Activated effector memory CD4-positive, alpha-beta T cell treated with anti-CD3 and anti-CD28 coated beads, Interleukin-2, amount 50 U/mL, for 16 hours (primary cell): ENCODE data around the gene DNAAF8.

Source experiments
- DNase-seq: peaks from one replicate; pipeline ENCODE4 v3.0.0-alpha.2; 2020

Gene DNAAF8

DNA sequence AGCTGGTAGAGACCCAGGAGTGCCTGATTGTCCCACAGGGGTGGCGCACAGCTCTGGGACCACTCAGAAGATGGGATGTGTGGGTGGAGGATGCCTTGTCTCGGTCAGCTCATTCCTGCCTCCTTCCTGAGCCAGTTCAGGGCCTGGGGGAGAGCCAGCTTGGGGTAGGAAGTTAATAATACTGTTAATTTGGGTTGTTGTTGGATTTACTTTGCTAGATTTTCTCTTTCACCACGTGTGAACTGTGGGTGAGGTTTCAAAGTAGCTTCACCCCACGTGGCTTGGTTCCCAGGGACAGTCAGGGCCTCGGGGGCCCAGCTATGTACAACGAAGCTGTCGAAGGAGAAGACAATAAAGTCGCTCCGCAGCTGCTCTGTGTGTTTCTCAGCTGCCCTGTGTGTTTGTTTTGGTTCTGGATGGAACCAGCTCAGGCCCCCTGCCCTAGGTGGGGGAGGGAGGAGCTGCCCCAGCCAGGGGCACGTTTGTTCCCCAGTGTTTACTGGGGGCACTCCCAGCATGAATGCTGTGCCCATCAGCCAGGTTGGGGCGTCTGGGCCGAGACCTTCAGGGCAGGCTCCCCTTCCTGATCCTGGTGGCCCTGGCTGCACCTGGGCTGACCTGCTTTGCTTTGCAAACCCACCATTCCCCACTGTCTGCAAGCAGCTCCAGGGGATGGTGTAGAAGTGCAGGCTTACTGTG lies 38.7 kb upstream of the DNAAF8 start:
- DNase-seq = no peak

DNA sequence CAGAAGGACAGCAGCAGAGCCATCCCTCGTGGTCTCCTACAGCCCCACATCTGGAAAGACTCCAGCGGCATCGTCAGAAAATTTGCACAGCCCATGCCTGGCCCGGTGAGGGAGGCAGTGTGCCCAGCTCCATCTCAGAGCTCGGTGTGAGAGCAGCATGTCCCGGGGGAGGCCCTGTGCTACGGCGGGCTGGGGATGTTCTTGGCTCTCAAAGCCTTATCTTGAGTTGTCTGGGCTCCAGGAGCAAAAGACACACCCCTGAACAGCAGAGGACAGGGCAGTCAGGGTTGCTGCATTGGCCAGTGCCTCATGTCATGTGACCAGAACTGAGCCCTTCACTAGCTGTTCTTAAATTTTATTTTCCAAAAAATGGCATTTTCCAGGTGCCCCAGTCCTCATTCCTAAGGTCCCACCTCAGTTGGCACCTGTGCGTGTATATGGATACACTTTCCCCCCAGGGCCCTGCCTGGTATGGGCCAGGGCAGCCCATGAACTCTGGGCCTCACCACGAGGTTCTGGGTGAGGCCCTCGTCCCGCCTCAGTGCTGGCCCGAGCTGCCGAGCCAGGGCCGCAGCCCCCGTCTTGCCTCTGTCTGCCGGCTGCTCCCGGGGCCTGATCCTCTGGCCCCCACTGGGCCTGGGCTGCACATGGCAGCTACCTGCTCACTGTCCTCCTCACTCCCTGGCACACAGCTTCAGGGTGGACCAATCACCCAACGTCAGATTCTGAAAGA lies 38.0 kb upstream of the DNAAF8 start:
- no peak for DNase-seq

DNA sequence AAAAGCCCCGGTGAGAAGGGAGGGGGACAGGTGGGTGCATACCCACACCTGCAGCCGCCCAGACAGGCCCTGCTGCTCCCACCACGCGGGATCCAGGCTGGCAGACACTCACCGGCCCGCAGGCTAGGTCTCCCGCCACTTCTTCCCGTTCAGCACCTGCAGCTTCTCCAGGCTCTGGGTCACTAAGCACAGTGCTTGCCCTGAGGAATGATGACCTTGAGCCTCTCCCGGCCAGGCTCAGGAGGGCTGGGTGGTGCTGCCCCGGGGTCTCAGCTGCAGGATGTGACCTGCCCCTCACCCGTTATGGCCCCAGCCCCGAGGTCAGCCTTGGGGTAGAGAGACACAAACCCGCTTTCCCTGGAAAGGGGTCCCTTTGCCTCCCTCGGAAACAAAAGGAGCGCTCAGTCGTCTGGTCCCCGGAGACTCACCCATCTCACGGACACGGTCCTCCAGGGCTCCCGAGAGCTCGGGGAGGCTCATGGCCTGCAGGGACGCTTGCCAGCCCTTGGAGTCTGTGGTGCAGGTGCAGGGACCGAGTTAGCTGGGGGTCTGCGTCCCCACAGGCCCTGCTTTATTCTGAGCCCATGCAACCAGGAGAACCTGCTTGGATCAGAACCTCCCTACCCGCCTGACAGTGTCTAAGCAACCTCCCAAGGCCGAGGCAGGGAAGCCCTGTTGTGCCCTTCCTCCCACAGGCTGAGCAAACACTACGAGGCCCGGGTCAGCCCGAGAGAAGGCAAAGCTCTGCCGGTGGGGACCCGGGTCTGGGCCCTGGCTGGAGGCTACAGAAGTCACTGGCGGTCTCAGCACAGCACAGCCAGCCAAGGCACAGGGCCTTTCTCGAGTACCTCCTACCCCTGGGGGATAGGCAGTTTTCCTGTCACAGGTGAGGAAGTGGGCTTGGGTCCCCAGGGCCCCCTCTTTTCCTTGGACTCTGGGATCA lies 37.2 kb upstream of the DNAAF8 start:
- no peak for DNase-seq

DNA sequence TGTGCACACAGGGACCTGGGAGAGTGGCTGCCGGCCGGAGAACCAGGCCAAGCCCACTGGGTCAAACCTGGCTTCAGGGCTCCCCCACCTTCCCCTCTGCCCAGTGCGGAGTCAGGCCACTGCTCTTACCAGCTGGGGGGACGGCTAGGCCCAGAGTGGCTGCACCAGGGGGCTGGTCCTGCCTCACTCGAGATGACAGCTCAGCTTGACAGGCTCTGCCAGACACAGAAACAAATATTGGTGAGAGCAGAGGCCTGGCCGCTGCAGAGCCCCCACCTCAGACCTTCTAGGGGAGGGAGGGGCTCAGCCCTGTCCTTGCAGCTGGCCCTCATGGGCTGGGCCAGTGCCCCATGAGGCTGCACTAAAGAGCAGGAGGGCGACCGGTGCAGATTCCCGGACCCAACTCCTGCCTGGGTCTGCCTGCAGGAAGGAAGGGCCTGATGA lies 36.5 kb upstream of the DNAAF8 start:
- DNase-seq = no peak

DNA sequence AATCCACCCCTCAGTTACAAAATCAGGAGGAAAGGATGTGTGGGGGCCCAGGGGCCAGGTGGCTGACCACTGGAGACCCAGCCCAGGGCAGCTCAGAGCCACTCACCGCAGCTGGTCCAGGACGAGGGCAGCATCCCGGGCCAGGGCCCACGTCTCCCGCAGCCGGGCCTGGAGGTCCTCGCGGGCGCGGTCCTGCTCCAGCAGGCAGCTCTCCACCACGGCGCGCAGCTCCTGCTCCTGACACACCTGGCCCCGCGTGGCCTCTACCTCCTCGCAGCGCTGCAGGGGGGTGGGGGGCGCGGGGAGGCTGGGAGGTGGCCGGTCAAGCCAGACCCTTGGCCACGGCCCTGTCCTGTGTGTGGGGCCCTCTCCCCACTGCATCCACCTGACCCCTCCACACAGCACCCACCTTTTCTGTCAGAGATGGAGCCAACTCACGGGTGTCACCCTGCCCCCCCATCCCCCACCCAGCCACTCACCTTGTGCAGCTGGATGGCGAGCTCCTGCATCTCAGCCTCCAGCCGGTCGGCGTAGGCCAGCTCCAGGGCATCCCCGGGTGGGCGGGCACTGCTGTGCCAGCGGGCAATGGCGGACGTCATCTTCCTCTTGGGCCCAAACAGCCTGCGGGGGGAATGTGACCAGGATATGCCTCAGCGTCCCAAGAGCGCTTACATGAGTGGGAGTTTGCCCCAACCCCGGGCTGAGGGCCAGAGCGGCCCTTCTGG lies 35.9 kb upstream of the DNAAF8 start:
- DNase-seq = no peak

DNA sequence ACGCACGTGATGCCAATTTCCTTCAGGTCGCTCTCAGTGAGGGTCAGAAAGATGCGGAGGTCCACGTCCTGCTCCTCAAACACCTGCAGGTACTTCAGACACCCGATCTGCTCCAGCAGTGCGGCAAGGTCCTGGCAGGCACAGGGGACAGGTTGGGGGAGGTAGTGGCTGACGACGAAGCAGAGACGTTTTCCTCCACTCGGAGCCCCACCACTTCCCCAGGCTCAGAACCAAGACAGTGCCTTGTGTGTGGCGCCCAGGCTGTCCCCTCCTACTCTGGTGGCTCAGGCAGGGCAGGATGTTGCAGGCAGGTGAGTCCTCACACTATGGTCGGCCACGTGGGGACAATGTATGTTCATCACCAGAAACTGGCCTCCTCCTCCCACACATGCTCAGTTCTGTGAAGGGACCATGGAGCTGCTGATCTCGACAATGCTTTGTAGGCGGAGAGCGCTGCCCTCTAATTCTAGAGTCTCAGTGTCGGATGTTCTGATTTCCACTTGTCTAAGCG lies 35.2 kb upstream of the DNAAF8 start:
- DNase-seq = no peak

DNA sequence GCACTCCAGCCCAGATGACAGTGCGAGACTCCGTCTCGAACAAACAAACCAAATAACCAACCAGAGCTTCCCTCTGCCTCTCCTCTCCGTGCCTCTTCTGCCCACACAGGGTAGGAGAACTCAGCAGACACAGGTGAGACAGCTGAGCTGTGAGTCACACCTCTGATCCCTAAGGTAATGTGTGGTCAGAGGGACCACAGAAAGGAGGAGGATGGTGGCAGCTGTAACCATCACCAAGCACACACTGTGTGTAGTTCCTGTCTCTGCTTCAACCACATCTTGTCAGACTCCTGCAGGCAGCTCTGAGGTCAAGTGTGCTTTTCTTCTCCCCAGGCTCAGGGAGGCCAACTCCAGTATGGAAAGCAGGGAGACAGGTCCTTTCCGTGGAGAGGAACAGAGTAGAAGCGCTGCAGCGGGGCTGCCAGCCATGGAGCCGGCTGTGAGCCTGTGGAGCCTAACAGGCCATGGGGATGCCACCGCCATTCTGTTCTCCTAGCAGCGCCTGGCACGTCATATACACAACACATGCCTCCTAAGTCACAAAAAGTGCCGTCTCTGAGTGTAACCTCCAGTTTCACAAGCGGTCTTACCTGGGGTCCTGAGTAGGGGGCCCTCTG lies 33.8 kb upstream of the DNAAF8 start:
- no peak for DNase-seq

DNA sequence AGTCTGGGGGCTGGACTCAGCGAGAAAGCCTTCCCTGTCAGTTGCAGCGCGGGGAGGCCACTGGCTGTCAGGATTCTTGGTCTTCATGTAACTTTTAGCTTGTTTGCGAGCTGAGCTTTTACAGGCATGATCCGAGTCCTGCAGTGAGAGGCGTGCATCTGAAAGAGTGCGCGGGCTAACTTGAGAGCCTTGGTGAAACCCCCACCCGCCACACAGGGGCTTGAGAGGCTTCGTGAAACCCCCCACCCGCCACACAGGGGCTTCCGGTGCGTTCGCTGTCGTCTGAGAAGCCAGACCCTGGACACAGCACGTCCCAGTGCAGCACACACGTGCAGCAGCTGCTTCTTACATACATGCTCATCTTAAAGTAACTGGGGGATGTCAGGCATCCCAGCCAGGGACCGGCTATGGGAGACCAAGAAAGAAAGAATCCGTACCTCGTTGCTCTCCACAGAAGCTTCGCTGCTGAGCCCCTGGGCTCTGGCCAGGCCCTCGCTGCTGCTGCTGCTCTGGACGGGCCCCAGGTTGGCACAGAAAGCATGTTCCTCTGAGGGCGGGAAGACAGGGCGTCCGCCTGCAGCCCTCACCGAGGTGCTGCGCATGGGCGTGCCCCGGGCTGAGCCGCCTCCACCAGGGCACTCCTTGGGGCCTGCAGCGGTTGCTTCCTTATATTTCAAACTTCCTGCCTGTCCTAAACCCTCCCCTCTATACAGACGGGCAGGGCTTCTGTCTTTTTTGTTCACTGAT lies 33.2 kb upstream of the DNAAF8 start:
- DNase-seq = no peak

DNA sequence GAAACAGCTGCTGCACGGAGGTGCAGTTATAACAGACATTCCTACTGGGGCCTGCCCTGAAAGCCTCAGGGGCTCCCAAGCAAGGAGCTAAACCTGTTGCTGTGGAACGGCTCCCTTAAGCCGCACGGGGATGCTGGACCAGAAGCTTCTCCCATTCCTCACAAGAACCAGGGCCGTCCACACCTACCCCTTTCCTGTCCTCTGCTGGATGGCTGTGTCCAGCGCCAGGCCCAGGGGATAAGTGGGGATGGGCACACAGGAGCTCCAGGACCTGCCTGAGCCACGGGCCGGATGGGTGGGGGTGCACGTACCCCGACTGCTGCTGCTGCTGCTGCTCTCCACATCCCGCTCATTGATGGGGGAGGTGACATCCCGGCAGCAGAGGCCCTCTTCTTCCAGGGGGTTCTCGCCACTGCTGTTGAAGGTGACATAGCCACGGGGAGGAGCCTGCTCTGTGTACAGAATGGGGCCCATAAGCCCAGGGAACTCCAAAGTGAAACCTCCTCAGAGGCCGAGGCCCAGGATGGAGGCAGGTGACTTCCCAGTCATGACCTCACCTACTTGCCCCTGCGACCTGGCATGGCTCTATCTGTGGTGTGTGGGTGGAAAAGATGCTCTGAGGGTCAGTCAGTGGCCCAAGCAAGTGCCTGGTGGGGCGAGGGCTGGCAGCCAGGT lies 32.4 kb upstream of the DNAAF8 start:
- no peak for DNase-seq

DNA sequence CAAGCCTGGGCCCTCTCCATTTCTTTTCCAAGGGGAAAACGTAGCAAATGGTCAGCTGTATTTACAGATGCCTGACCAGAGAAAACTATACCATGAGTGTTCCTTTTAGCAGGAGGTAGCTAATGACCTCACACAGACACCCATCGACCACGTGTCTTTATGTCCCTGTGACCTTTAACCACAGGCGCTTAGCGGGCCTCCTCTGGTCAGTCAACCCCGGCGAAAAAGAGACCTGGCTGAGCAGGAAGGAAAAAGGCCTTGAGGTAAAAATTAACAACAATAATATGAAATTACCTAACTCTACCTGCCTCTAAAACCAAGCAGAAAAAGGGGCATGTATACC lies 31.9 kb upstream of the DNAAF8 start:
- DNase-seq = no peak

DNA sequence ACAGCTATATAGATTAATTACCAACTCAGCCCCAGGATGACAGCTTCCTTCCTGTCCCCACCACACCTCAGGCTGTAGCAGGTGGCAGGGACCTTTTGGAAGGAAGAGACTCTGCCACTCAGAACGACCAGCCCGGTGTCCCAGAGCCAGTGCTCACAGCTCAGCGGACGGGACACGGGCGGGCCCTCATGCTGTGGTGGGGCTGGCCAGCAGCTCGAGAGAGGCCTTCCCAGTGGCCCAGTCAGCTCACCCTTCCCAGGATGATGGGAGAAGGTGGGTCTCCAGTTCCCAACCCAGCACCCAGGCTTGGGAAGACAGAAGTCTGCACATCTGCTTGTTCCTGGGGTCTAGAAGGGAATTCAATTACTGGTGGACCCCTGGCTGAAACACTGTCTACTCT lies 30.4 kb upstream of the DNAAF8 start:
- DNase-seq = no peak

DNA sequence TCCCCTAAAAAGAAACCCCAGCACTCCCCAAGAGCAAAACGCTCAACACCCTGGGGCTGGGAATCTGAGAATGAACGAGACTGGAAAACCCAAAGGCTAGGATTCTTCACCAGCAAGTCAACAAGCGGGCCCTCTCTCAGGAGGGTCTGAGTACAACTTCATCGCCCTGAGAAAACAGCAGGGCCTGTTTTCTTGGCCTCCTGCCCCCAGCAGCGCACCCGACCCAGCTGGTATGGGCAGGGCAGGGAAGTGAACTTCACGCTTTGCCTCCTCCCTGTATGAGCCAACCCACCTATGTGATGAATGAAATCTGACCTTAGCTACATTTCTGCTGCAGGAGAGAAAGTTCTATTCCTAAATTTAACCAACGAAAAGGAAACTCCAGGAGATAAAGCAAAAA lies 29.8 kb upstream of the DNAAF8 start:
- no peak for DNase-seq

DNA sequence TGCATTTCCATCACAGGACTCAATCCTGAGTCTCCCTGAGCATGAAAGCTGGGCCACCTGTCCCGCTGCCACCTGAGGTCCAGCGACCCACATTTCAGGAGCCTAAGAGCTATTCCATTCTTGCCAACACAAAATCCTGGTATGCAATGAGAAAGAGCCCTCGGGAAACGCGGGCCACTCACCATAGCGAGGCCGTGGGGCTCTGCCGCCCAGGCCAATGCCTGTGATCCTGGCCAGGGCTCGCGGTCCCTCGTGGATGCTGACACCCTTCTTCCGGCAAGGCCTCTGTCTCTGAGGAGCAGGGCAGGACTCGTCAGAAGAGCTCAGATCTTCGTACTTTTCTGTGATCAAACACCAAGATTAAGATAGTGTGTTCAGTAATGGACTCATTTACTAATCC lies 29.4 kb upstream of the DNAAF8 start:
- DNase-seq = no peak

DNA sequence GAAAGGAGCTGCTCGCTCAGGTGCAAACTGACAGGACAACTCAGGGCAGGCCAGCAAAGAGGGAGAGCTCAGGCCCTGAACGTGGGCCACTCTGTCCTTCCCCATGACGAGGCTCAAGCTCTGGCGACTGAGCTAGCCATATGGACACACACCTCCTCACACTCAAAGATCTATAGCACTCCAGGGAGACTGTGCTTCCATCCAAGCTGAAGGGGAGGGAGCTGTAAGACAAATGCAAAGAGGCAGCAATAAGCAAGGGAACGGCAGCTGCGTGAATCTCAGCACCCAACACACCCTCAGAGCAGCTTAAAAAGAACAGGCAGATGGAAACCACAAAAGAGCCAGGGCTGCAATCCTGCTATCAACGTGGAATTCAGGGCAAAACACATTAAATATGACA lies 27.5 kb upstream of the DNAAF8 start:
- no peak for DNase-seq

DNA sequence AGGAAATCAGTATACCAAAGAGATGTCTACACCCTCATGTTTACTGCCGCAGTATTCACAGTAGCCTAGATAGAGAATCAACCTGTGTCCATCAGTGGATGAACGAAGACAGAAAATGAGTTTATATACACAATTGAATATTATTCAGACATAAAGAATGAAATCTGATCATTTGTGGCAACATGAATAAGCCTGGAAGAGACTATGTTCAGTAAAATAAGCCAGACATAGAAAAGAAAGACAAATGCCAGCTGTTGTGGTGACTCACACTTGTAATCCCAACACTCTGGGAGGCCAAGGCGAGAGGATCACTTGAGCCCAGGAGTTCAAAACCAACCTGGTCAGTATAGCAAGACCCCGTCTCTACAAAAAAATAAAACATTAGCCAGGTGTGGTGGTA lies 24.9 kb upstream of the DNAAF8 start:
- no peak for DNase-seq

DNA sequence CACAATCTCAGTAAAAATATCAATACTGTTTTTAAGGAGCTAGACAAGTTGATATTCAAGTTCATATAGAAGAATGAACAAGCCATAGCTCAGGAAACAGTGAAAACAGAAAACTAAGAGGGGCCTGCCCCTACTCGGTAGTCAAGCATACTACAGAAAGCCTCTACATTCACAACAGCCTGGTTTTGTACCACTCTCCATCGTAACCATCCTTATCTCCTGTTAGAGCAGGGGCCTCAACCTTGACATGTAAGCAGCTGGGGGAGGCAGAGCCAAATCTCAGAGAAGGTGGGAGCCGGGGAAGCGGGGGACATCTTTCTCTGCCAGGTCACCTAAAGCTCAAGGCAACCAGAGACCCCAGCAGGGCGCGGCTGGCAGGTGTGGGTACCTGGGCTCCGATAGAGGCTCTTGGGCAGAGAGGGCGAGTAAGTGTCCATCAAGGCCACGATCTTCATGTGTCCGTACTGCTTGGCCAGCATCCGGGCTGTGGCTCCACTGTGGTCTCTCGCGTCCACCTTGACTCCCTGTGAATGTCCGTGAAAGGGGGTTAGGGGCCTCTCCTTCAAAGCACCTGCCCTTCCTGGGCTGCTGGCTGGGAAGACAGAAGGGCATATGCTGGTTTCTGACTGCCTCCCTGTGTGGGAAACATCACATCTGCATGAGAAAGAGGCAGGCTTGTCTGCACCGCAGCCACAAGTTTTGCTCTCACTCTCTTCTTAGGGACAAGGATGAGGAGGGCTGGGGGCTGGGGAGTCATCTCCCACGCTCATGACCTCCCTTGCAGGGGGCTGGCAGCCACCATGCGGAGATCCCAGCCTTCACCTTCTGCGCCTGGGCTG lies 20.5 kb upstream of the DNAAF8 start:
- DNase-seq = no peak

DNA sequence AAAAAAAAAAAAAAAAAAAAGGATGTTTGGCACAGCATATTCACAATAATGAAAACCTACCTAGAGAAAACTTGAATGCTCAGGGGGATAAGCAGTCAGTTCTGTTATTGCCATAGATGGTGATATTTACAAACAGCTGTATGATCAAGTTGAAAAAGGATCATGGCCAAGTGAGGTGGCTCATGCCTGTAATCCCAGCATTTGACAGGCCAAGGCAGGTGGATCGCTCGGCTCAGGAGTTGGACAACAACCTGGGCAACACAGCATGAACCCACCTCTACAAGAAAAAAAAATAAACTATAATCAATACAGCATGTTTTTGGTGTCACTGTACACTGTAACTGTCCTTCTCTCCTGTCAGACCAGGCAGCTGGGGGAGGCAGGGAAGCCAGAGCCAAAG lies 19.3 kb upstream of the DNAAF8 start:
- DNase-seq = no peak

DNA sequence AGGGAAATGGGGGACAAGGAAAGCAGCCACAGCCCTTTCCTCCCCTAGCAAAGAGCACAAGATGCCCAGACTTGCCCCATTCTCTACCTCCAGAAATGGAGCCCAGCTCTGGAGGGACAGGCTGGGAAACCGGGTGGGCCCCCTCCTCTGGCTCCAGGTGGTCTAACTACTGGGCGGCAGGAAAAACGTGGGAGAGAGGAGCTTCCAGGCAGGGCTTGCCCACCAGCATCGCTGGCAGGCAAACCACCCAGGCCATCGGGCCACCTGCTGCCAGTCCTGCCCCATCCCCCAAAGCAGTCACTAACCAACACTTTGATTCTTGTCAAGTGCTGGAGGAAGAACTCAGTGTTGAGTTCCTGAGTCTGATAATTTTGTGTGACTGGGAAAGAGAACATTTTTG lies 15.9 kb upstream of the DNAAF8 start:
- no peak for DNase-seq

DNA sequence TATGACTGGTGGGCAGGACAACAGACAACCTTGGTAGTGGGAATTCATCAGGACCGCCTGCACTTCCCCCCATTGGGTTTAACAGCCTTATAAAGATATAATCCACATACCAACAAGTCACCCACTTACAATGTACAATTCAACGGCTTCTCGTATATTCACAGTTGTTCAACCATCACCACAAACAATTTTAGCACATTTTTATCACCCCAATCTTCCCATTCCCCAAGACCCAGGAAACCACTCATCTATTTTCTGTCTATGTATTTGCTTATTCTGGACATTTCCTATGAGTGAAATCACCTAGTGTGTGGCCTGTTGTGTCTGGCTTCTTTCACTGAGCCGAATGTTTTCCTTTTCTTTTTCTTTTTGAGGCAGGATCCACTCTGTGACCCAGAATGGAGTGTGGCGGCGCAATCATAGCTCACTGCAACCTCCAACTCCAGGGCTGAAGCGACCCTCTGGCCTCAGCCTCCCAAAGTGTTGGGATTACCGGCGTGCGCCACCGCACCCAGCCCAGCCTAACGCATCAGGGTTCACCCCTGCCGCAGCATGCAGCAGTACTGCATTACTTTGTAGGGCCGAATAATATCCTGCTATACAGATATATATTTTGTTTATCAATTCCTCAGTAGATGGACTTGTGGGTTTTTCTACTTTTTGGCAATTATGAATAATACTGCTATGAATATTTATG lies 11.1 kb upstream of the DNAAF8 start:
- no peak for DNase-seq
